Lower leg skin (tissue), 3 donors: Measurements from ENCODE around the gene VTI1A.

Experiments used
- CTCF ChIP-seq, 3 donors: fragments of 450-650 bp; IDR thresholded peaks; one replicate each; pipeline ENCODE4 v1.5.1; 2016; ENCODE audit warnings: antibody characterized with exemption in 3 of 3, mild to moderate bottlenecking in 3 of 3, moderate library complexity in 2 of 3
- POLR2A ChIP-seq, 2 donors: fragments of 450-650 bp; IDR thresholded peaks; one replicate each; pipeline ENCODE4 v1.6.1; 2016 to 2017; ENCODE audit warnings: antibody characterized with exemption in 2 of 2, mild to moderate bottlenecking in 1 of 2, moderate library complexity in 1 of 2

GRCh38 chr10:112467541-112468075 lies 20.6 kb downstream of the VTI1A start:
- TF ChIP-seq CTCF (IDR thresholded peaks at IDR 0.05) = no peak
- TF ChIP-seq POLR2A (IDR thresholded peaks at IDR 0.05) = no peak
